IgD-negative memory B cell (primary cell): ENCODE measurements around the gene LRIF1. TPM values are rescaled to one million over a fixed set of nuclear protein-coding genes. Genes with fewer than 3 reads are reported as not detected.

Experiments
- H3K27ac Mint-ChIP-seq, 3 donors: one replicate each; pipeline ENCODE4 v1.8.0; 2020 to 2022; ENCODE audit warnings: mild to moderate bottlenecking in 3 of 3, mixed read lengths in 3 of 3, moderate library complexity in 1 of 3
- H3K27me3 Mint-ChIP-seq: one replicate; pipeline ENCODE4 v1.8.0; 2021; ENCODE audit warnings: mixed read lengths
- H3K36me3 Mint-ChIP-seq: one replicate; pipeline ENCODE4 v1.8.0; 2020; ENCODE audit warnings: mild to moderate bottlenecking, mixed read lengths
- H3K4me1 Mint-ChIP-seq, 3 donors: one replicate each; pipeline ENCODE4 v1.8.0; 2020 to 2022; ENCODE audit warnings: mixed read lengths in 3 of 3, mild to moderate bottlenecking in 1 of 3
- H3K4me3 Mint-ChIP-seq, 4 donors: one replicate each; pipeline ENCODE4 v1.8.0; 2020 to 2022; ENCODE audit warnings: mild to moderate bottlenecking in 4 of 4, mixed read lengths in 4 of 4, moderate library complexity in 3 of 4
- H3K9me3 Mint-ChIP-seq, 3 donors: one replicate each; pipeline ENCODE4 v1.8.0; 2020 to 2021; ENCODE audit warnings: mixed read lengths in 3 of 3, mild to moderate bottlenecking in 1 of 3
- polyA plus RNA-seq: library from polyadenylated mRNA; unstranded; fragments of 300-500 nt; fragmentation: Illumina TruSeq; gene quantifications from one replicate; pipeline ENCODE4 v1.2.3, GENCODE V29; 2021

Gene LRIF1
- polyA plus RNA-seq, 1 donor from 2014 or later, result 36.8 TPM

- H3K4me3 Mint-ChIP-seq, result no peak overlapping the region
- H3K9me3 Mint-ChIP-seq, result peaks cover 1 to 25% (median 14%) of the 10 kb centered on the region in 3 donors
- H3K27ac Mint-ChIP-seq, result no peak overlapping the region
- H3K27me3 Mint-ChIP-seq, result no peaks in the 10 kb centered on the region
- peaks cover 4 to 5% (median 5%) of the 10 kb centered on the region in 3 donors for H3K4me1 Mint-ChIP-seq
- peaks cover 13% of the 10 kb centered on the region for H3K36me3 Mint-ChIP-seq
Measured at GRCh38 chr1:110928191-110928590, 35.5 kb downstream of the LRIF1 start.

GRCh38 chr1:110927484-110928075 is 36.1 kb downstream of the LRIF1 start:
- no peak overlapping the region for H3K4me3 Mint-ChIP-seq
- H3K4me1 Mint-ChIP-seq, result peaks cover 4 to 5% (median 5%) of the 10 kb centered on the region in 3 donors
- H3K27me3 Mint-ChIP-seq, result no peaks in the 10 kb centered on the region
- H3K36me3 Mint-ChIP-seq, result peaks cover 13% of the 10 kb centered on the region
- H3K9me3 Mint-ChIP-seq, result peaks cover 1 to 25% (median 14%) of the 10 kb centered on the region in 3 donors
- H3K27ac Mint-ChIP-seq, result no peak overlapping the region

DNA sequence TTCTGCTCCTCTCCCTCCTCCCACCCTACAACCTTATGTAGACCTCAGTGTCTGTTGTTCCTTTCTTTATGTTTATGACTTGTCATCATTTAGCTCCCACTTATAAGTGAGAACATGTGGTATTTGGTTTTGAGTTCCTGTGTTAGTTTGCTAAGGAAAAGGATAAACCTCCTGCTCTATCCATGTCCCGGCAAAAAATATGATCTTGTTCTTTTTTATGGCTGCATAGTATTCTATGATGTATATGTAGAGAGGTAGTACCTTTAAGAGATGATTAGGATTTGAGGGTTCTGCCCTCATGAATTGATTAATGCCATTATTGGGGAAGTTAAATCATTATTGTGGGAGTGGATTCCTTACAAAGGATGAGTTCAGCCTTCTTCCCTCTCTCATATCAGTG is 41.8 kb downstream of the LRIF1 start:
- Mint-ChIP-seq H3K36me3 (peaks cover 11% of the 10 kb centered on the region), H3K9me3 (peaks cover 3 to 15% (median 7%) of the 10 kb centered on the region in 3 donors), H3K27ac (no peak overlapping the region), H3K4me3 (no peak overlapping the region), H3K27me3 (no peaks in the 10 kb centered on the region), H3K4me1 (peaks cover 0 to under 1% (median 0%) of the 10 kb centered on the region in 3 donors)

DNA sequence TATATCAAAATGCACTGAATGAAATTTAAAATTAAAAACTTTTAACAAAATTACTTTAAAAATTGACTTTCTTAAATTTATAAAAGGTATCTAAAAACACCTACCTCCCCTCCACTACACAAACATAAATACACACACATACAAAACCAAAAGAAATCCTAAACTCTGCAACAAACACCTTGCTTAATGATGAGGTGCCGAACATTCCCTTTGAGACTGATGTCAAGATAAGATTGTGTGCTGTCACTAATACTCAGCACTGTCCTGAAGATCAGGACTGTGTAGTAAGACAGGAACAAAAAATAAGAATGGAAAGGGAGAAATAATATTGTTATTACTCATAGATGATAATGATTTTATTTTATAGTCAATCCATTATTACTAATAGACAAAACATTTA is 45.7 kb downstream of the LRIF1 start:
- Mint-ChIP-seq H3K27ac (no peak overlapping the region), H3K4me3 (no peak overlapping the region), H3K36me3 (peaks cover 14% of the 10 kb centered on the region), H3K9me3 (peaks cover 3 to 7% (median 6%) of the 10 kb centered on the region in 3 donors), H3K4me1 (peaks cover 3 to 6% (median 3%) of the 10 kb centered on the region in 3 donors), H3K27me3 (no peaks in the 10 kb centered on the region)

- peaks cover 1 to 4% (median 2%) of the 10 kb centered on the region in 3 donors for H3K9me3 Mint-ChIP-seq
Measured at GRCh38 chr1:110916669-110917306, 46.9 kb downstream of the LRIF1 start.

DNA sequence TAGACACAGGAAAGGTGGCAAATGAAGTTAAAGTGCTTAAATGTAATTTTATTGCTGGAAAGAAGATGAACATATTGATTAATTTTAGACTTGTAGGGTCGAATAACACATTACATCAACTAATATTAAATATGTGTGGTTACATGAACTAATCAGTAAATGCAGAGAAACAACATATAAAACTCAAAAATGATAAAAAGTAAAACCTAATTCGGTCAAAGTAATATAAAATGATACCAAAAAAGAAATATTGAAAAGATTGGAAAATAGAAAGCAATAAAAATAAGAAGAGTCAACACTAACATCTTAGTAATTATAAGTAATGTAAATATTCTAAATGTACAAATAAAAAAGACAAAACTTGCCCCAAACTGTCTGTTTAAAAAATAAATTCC is 47.5 kb downstream of the LRIF1 start:
- Mint-ChIP-seq H3K4me3 (peak overlapping the region in 1 of 4 donors; percentile 17), H3K36me3 (peaks cover 14% of the 10 kb centered on the region), H3K9me3 (peaks cover 0 to 3% (median 0%) of the 10 kb centered on the region in 3 donors), H3K27me3 (no peaks in the 10 kb centered on the region), H3K4me1 (peaks cover 3 to 6% (median 3%) of the 10 kb centered on the region in 3 donors), H3K27ac (no peak overlapping the region)

More at GRCh38 chr1:110916669-110917306, 46.9 kb downstream of the LRIF1 start:
- Mint-ChIP-seq H3K27me3 (no peaks in the 10 kb centered on the region), H3K4me3 (peak overlapping the region in 2 of 4 donors; percentile 8 to 17), H3K36me3 (peaks cover 14% of the 10 kb centered on the region), H3K27ac (peak overlapping the region in 1 of 3 donors; percentile 43), H3K4me1 (peaks cover 3 to 6% (median 3%) of the 10 kb centered on the region in 3 donors)

DNA sequence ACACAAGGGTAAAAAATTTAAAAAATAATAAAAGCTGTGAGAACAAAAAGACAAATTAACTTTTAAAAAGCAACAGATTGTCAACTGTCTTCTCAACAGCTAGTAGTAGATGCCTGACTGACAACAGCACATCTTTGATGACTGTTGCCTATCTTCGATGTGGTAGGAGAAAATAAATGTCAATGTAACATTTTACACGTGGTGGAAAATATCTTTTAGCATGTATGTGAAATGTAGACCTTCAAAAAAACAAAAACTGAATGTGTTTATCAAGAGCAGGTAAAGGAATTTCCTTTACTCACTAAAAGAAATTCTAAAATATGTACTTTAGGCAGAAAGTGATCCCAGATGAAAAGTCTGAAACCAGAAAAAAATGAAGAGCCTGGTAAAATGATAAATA is 47.9 kb downstream of the LRIF1 start:
- Mint-ChIP-seq H3K4me3 (no peak overlapping the region), H3K36me3 (peaks cover 14% of the 10 kb centered on the region), H3K27ac (no peak overlapping the region), H3K9me3 (peaks cover 0 to 4% (median 3%) of the 10 kb centered on the region in 3 donors), H3K27me3 (no peaks in the 10 kb centered on the region), H3K4me1 (peaks cover 3 to 6% (median 3%) of the 10 kb centered on the region in 3 donors)

DNA sequence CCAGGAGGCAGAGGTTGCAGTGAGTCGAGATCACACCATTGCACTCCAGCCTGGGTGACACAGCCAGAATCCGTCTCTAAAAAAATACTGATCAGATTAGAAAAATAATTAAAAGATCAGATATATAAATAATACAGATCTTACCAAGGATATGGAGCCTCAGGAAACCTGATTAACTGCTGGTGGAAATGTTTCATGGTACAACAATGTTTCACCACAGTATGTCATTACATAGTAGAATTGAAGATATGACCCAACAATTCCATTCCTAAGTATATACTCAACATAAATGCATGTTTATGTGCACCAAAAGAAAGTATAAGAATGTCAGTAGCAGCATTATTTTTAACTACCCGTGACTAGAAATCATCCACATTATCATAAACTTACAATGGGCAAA is 49.0 kb downstream of the LRIF1 start:
- no peaks in the 10 kb centered on the region for H3K27me3 Mint-ChIP-seq

DNA sequence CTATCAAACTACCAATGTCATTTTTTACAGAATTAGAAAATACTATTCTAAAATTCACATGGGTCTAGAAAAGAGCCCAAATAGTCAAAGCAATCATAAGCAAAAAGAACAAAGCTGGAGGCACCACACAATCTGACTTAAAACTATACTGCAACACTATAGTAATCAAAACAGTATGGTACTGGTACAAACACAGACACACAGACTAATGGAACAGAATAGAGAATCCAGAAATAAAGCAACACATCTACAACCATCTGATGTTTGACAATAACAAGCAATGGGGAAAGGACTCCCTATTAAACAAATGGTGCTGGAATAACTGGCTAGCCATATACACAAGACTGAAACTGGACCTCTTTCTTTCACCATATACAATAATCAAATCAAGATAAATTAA is 50.9 kb downstream of the LRIF1 start:
- Mint-ChIP-seq H3K4me3 (peak overlapping the region in 1 of 4 donors; percentile 17), H3K4me1 (peaks cover 6 to 8% (median 7%) of the 10 kb centered on the region in 3 donors), H3K36me3 (peaks cover 5% of the 10 kb centered on the region), H3K27ac (no peak overlapping the region), H3K9me3 (peaks cover 7 to 11% (median 8%) of the 10 kb centered on the region in 3 donors), H3K27me3 (no peaks in the 10 kb centered on the region)

More for the DNA sequence above, 49.0 kb downstream of the LRIF1 start:
- Mint-ChIP-seq H3K36me3 (peaks cover 14% of the 10 kb centered on the region), H3K27ac (no peak overlapping the region), H3K4me3 (no peak overlapping the region), H3K9me3 (peaks cover 4 to 11% (median 5%) of the 10 kb centered on the region in 3 donors), H3K4me1 (peaks cover 3 to 6% (median 4%) of the 10 kb centered on the region in 3 donors)

GRCh38 chr1:110903853-110904500 is 59.7 kb downstream of the LRIF1 start:
- Mint-ChIP-seq H3K27ac (peak overlapping the region in 2 of 3 donors; percentile 38 to 84), H3K4me3 (no peak overlapping the region), H3K9me3 (peaks cover 3 to 4% (median 3%) of the 10 kb centered on the region in 3 donors), H3K36me3 (peaks cover 4% of the 10 kb centered on the region), H3K4me1 (peaks cover 19 to 35% (median 30%) of the 10 kb centered on the region in 3 donors), H3K27me3 (no peaks in the 10 kb centered on the region)

DNA sequence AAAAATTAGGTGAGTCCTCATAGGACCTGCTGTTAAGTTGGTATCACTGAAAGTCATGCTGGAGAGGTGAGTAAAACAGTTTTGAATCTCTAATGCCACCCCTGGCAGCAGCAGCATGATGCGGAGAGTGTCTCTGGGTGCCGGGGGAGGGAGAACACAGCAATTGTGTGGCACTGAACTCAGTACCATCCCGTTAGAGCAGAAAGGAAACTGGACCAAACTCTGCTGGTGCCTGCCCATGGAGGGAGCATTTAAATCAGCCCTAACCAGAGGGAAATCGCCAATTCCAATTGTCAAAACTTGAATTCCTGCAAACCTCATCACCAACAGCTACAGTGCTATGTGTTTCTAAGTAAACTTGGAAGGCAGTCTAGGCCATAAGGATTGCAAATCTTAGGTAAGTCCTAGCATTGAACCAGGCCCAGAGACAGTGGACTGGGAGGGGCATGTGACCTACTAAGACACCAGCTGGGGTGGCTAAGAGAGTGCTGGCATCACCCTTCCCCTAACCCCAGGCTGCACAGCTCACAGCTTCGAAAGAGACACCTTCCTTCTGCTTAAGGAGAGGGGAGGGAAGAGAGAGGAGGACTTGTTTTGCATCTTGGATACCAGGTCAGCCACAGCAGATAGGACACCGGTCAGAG is 60.8 kb downstream of the LRIF1 start:
- peaks cover 5% of the 10 kb centered on the region for H3K36me3 Mint-ChIP-seq
- peaks cover 3% of the 10 kb centered on the region in 3 donors for H3K9me3 Mint-ChIP-seq
- peak overlapping the region in 2 of 3 donors; percentile 35 to 78 for H3K27ac Mint-ChIP-seq
- H3K27me3 Mint-ChIP-seq, result no peaks in the 10 kb centered on the region
- no peak overlapping the region for H3K4me3 Mint-ChIP-seq
- H3K4me1 Mint-ChIP-seq, result peaks cover 21 to 39% (median 34%) of the 10 kb centered on the region in 3 donors

- H3K4me3 Mint-ChIP-seq, result peak overlapping the region in 1 of 4 donors; percentile 47
- peaks cover 3% of the 10 kb centered on the region for H3K36me3 Mint-ChIP-seq
- no peaks in the 10 kb centered on the region for H3K9me3 Mint-ChIP-seq
- peak overlapping the region; percentile 37 to 74 (median 58) for H3K27ac Mint-ChIP-seq
- H3K27me3 Mint-ChIP-seq, result no peaks in the 10 kb centered on the region
- peaks cover 23 to 58% (median 40%) of the 10 kb centered on the region in 3 donors for H3K4me1 Mint-ChIP-seq
Measured at GRCh38 chr1:110899458-110899843, 64.3 kb downstream of the LRIF1 start.

- H3K27me3 Mint-ChIP-seq, result no peaks in the 10 kb centered on the region
- H3K4me3 Mint-ChIP-seq, result peak overlapping the region in 1 of 4 donors; percentile 47
- peak overlapping the region in 2 of 3 donors; percentile 37 to 74 for H3K27ac Mint-ChIP-seq
- H3K36me3 Mint-ChIP-seq, result peaks cover 3% of the 10 kb centered on the region
- peaks cover 27 to 58% (median 41%) of the 10 kb centered on the region in 3 donors for H3K4me1 Mint-ChIP-seq
- no peaks in the 10 kb centered on the region for H3K9me3 Mint-ChIP-seq
Measured at GRCh38 chr1:110898734-110899457, 64.8 kb downstream of the LRIF1 start.

DNA sequence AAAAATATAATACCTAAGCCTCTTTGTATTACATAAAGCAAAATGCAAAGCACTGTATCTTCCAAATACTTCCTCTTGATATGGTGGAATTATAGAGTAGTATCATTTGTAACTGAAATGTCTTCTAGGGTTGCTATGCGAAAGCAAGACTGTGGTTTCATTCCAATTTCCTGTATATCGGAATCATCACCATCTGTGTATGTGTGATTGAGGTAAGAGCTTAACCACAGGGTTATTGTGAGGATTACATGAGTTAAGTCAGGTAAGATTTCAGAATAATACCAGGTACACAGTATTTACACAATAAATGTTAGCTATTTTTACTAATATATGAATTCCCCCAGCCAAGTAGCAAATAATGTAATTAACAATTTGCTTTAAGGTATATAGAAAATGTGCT is 66.0 kb downstream of the LRIF1 start:
- no peaks in the 10 kb centered on the region for H3K27me3 Mint-ChIP-seq
- H3K4me3 Mint-ChIP-seq, result no peak overlapping the region
- H3K36me3 Mint-ChIP-seq, result peaks cover 3% of the 10 kb centered on the region
- H3K27ac Mint-ChIP-seq, result peak overlapping the region; percentile 62 to 75 (median 74)
- H3K4me1 Mint-ChIP-seq, result peaks cover 38 to 62% (median 50%) of the 10 kb centered on the region in 3 donors
- no peaks in the 10 kb centered on the region for H3K9me3 Mint-ChIP-seq
